SK-N-SH (cell line): ENCODE measurements around the gene TSPAN32. TPM values are rescaled to one million over a fixed set of nuclear protein-coding genes. Genes with fewer than 3 reads are reported as not detected.

Source experiments
- CTCF ChIA-PET: fragments of 300-600, 350-600 bp; formaldehyde crosslinking; extraction: SDS; loops from one replicate; lab custom pipeline; 2021; lab: Yijun Ruan, JAX
- POLR2A ChIA-PET: fragments of 350-600 bp; sonication (Branson Sonifier 250); formaldehyde crosslinking; extraction: SDS; loops from one replicate; lab custom pipeline; 2020; ENCODE audit warnings: antibody characterized with exemption, inconsistent platforms; lab: Yijun Ruan, JAX
- DNase-seq: peaks from one replicate; pipeline ENCODE4 v3.0.0; 2012
- H2AFZ ChIP-seq: fragments of 200-600 bp; sonication (generic); 2 replicates; pipeline ENCODE4 v1.8.1; 2016; ENCODE audit warnings: antibody characterized with exemption, mild to moderate bottlenecking, low read depth
- H3F3A ChIP-seq: fragments of 200-600 bp; sonication (generic); replicated peaks from 2 replicates; pipeline ENCODE3; 2016; ENCODE audit warnings: antibody characterized with exemption, mild to moderate bottlenecking; ENCODE audit not compliant: insufficient read depth
- H3K27ac ChIP-seq, 2 experiments: fragments of 200-500 bp in 1 of 2; fragments of 200-600 bp in 1 of 2; sonication (Bioruptor generic) in 1 of 2; sonication (generic), shearing (Covaris generic) in 1 of 2; 2 replicates each; pipeline versions ENCODE4 v1.5.1 to v1.6.1; 2014 to 2016; ENCODE audit warnings: low read depth in 2 of 2, inconsistent platforms in 1 of 2, low read length in 1 of 2, mild to moderate bottlenecking in 1 of 2, mixed read lengths in 1 of 2
- H3K27me3 ChIP-seq: fragments of 200-600 bp; sonication (generic), shearing (Covaris generic); 2 replicates; pipeline ENCODE4 v1.6.1; 2016; ENCODE audit warnings: mixed run types; ENCODE audit not compliant: insufficient read depth
- H3K36me3 ChIP-seq, 2 experiments: fragments of 200-500 bp in 1 of 2; fragments of 200-600 bp in 1 of 2; sonication (Bioruptor generic) in 1 of 2; sonication (generic) in 1 of 2; replicated peaks in 1 of 2; 2 replicates each; pipeline versions ENCODE3 to v1.5.1; 2014 to 2016; ENCODE audit warnings: low read length in 1 of 2, mild to moderate bottlenecking in 1 of 2; ENCODE audit not compliant: insufficient read depth in 2 of 2, control insufficient read depth in 1 of 2
- H3K4me1 ChIP-seq, 2 experiments: fragments of 200-500 bp in 1 of 2; fragments of 200-600 bp in 1 of 2; sonication (Bioruptor generic) in 1 of 2; sonication (generic), shearing (Covaris generic) in 1 of 2; 2 replicates each; pipeline versions ENCODE4 v1.5.1 to v1.6.1; 2014 to 2016; ENCODE audit warnings: low read depth in 1 of 2, low read length in 1 of 2, mixed run types in 1 of 2; ENCODE audit not compliant: insufficient read depth in 2 of 2, control insufficient read depth in 1 of 2
- H3K4me2 ChIP-seq: fragments of 200-600 bp; sonication (generic), shearing (Covaris generic); 2 replicates; pipeline ENCODE4 v1.6.1; 2017; ENCODE audit warnings: mixed run types
- H3K4me3 ChIP-seq, 2 experiments: fragments of 200-500 bp in 1 of 2; fragments of 200-600 bp in 1 of 2; sonication (Bioruptor generic) in 1 of 2; sonication (generic), shearing (Covaris generic) in 1 of 2; 2 replicates each; pipeline versions ENCODE4 v1.5.1 to v1.8.1; 2014 to 2016; ENCODE audit warnings: low read depth in 2 of 2, inconsistent platforms in 1 of 2, low read length in 1 of 2, mild to moderate bottlenecking in 1 of 2, mixed read lengths in 1 of 2, moderate library complexity in 1 of 2
- H3K79me2 ChIP-seq: fragments of 200-600 bp; sonication (generic); 2 replicates; pipeline ENCODE4 v1.8.1; 2017; ENCODE audit warnings: mild to moderate bottlenecking; ENCODE audit not compliant: insufficient read depth
- H3K9ac ChIP-seq: fragments of 200-600 bp; sonication (generic); 2 replicates; pipeline ENCODE4 v1.6.1; 2017; ENCODE audit warnings: mixed run types
- H3K9me2 ChIP-seq: fragments of 200-600 bp; sonication (generic); 2 replicates; pipeline ENCODE4 v1.6.1; 2017; ENCODE audit warnings: mixed run types
- H3K9me3 ChIP-seq: fragments of 200-600 bp; sonication (generic); 2 replicates; pipeline ENCODE4 v1.6.1; 2017; ENCODE audit warnings: mixed run types, mild to moderate bottlenecking, moderate library complexity
- H4K20me1 ChIP-seq: fragments of 200-600 bp; sonication (generic); 2 replicates; pipeline ENCODE4 v1.6.1; 2017; ENCODE audit warnings: mild to moderate bottlenecking, mixed run types; ENCODE audit not compliant: insufficient read depth
- ELF1 ChIP-seq: IDR thresholded peaks from 2 replicates; pipeline ENCODE4 v1.4.0; 2012
- FOXJ3 ChIP-seq: sonication (generic); formaldehyde crosslinking; IDR thresholded peaks from 2 replicates; pipeline ENCODE4 v1.5.1; 2020; ENCODE audit warnings: mild to moderate bottlenecking, missing genetic modification reagents
- GATA2 ChIP-seq: sonication (generic); formaldehyde crosslinking; IDR thresholded peaks from 2 replicates; pipeline ENCODE4 v1.5.0; 2020; ENCODE audit warnings: mild to moderate bottlenecking, missing genetic modification reagents
- JUND ChIP-seq: IDR thresholded peaks from 2 replicates; pipeline ENCODE4 v1.4.0; 2012
- MEF2A ChIP-seq: IDR thresholded peaks from 2 replicates; pipeline ENCODE4 v1.4.0; 2012; ENCODE audit warnings: low read depth, borderline replicate concordance
- NRF1 ChIP-seq: IDR thresholded peaks from 2 replicates; pipeline ENCODE4 v1.6.1; 2012; ENCODE audit warnings: low read depth, mild to moderate bottlenecking, low read length
- POLR2AphosphoS5 ChIP-seq: IDR thresholded peaks from 2 replicates; pipeline ENCODE4 v1.6.1; 2012; ENCODE audit warnings: low read depth, low read length
- RAD21 ChIP-seq: IDR thresholded peaks from 2 replicates; pipeline ENCODE4 v1.6.1; 2012; ENCODE audit warnings: mild to moderate bottlenecking, low read length
- RFX5 ChIP-seq: IDR thresholded peaks from 2 replicates; pipeline ENCODE4 v1.6.1; 2012; ENCODE audit warnings: mild to moderate bottlenecking, improper control_type of control experiment, low read length
- SIN3A ChIP-seq: IDR thresholded peaks from 2 replicates; pipeline ENCODE4 v1.6.1; 2012; ENCODE audit warnings: low read depth, mild to moderate bottlenecking, low read length, moderate library complexity, borderline replicate concordance
- YY1 ChIP-seq: IDR thresholded peaks from 2 replicates; pipeline ENCODE4 v1.4.0; 2012; ENCODE audit warnings: low read depth, mild to moderate bottlenecking
- WGBS: methylation state at CpG from one replicate; pipeline ENCODE4 v1.1.6; 2017; ENCODE audit warnings: low lambda C conversion rate; 5-methylcytosine and 5-hydroxymethylcytosine counted together
- polyA plus RNA-seq, 3 experiments: library from polyadenylated mRNA; depleted of rRNA; stranded (reverse); fragments of >200 nt; gene quantifications; 2 replicates each; pipeline ENCODE4 v1.2.3, GENCODE V29; 2012
- TF ChIP-seq, protein P1 (sequence below): IDR thresholded peaks from 2 replicates; pipeline ENCODE4 v1.4.0; 2012; ENCODE audit warnings: low read depth, borderline replicate concordance
- TF ChIP-seq, protein P2 (sequence below): IDR thresholded peaks from 2 replicates; pipeline ENCODE4 v1.4.0; 2012; ENCODE audit warnings: low read depth, borderline replicate concordance
- TF ChIP-seq, protein P3 (sequence below): IDR thresholded peaks from 2 replicates; pipeline ENCODE4 v1.4.0; 2012; ENCODE audit warnings: low read depth
- TF ChIP-seq, protein P4 (sequence below): IDR thresholded peaks from 2 replicates; pipeline ENCODE4; 2012

TSPAN32 gene
- polyA plus RNA-seq, 1 of the 3 experiments (the other 2 are of a cell fraction): 0.12 TPM

DNA sequence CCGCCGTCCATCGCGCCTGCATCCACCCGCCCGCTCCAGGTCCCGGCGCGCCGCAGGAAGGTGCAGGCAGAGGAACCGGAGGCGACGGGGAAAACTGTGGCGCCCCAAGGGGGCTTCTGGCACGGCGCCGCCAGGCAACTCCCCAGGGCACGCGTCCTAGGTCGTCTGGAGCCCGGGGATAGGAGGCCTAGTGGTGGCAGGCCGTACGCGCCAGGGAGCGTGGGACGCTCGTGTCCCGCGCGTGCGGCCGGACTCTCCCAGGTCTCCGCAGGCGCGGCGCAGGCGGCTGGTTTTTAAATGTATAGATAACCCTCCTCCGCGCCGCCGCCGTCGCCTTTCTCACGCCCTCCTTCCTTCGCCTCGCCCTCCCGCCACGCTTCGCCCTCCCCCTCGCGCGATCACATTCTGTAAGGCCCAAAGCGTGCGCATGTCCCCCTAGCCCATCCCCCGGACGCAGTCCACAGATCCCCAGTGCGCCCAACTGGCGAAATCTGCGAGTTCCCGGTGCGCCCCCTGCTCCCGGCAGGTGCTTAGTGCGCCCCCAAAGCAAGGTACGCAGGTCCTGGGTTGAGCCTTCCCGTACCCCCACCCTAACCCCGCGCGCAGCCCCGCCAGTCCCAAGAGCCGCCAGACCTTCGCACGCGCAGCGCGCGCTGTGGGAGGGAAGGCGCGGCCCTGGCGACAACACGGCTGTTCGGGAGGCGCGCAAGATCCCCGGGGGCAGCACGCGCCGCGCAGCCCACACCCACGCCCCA lies 31.3 kb upstream of the TSPAN32 start, which contains the start of gene ASCL2:
TSS of gene ASCL2 (minus strand) at position 267 of the 755 bp plus-strand sequence. CDS start at position 11, 256 bp downstream.
- Histone ChIP-seq H3K9me3 (no peaks in the 10 kb centered on the region), H3F3A (no peaks in the 10 kb centered on the region), H3K27me3 (peaks cover 29% of the 10 kb centered on the region), H3K9ac (no peak within 1 kb of the TSS), H3K4me3 (no peak within 1 kb of the TSS), H4K20me1 (no peaks in the 10 kb centered on the region), H3K4me1 (no peaks in the 10 kb centered on the region), H3K4me2 (no peak within 1 kb of the TSS), H2AFZ (no peak within 1 kb of the TSS), H3K9me2 (no peaks in the 10 kb centered on the region), H3K27ac (no peak within 1 kb of the TSS), H3K79me2 (no peaks in the 10 kb centered on the region), H3K36me3 (no peaks in the 10 kb centered on the region)
- no peak for TF ChIP-seq RFX5
- no peak for TF ChIP-seq POLR2AphosphoS5
- TF ChIP-seq NRF1: no peak
- TF ChIP-seq, protein P1, sequence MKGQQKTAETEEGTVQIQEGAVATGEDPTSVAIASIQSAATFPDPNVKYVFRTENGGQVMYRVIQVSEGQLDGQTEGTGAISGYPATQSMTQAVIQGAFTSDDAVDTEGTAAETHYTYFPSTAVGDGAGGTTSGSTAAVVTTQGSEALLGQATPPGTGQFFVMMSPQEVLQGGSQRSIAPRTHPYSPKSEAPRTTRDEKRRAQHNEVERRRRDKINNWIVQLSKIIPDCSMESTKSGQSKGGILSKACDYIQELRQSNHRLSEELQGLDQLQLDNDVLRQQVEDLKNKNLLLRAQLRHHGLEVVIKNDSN: no peak
- no peak for TF ChIP-seq SIN3A
- TF ChIP-seq, protein P2, sequence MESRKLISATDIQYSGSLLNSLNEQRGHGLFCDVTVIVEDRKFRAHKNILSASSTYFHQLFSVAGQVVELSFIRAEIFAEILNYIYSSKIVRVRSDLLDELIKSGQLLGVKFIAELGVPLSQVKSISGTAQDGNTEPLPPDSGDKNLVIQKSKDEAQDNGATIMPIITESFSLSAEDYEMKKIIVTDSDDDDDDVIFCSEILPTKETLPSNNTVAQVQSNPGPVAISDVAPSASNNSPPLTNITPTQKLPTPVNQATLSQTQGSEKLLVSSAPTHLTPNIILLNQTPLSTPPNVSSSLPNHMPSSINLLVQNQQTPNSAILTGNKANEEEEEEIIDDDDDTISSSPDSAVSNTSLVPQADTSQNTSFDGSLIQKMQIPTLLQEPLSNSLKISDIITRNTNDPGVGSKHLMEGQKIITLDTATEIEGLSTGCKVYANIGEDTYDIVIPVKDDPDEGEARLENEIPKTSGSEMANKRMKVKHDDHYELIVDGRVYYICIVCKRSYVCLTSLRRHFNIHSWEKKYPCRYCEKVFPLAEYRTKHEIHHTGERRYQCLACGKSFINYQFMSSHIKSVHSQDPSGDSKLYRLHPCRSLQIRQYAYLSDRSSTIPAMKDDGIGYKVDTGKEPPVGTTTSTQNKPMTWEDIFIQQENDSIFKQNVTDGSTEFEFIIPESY: no peak
- TF ChIP-seq JUND: no peak
- TF ChIP-seq, protein P3, sequence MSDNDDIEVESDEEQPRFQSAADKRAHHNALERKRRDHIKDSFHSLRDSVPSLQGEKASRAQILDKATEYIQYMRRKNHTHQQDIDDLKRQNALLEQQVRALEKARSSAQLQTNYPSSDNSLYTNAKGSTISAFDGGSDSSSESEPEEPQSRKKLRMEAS: no peak
- no peak for TF ChIP-seq FOXJ3 (CRISPR knock-in tag)
- no peak for TF ChIP-seq MEF2A
- TF ChIP-seq ELF1: no peak
- TF ChIP-seq, protein P4, sequence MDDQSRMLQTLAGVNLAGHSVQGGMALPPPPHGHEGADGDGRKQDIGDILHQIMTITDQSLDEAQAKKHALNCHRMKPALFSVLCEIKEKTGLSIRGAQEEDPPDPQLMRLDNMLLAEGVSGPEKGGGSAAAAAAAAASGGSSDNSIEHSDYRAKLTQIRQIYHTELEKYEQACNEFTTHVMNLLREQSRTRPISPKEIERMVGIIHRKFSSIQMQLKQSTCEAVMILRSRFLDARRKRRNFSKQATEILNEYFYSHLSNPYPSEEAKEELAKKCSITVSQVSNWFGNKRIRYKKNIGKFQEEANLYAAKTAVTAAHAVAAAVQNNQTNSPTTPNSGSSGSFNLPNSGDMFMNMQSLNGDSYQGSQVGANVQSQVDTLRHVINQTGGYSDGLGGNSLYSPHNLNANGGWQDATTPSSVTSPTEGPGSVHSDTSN: no peak
- no peak for TF ChIP-seq YY1
- TF ChIP-seq RAD21: no peak
- no peak for TF ChIP-seq GATA2 (CRISPR knock-in tag)
- DNase-seq: peak; percentile 43
- 10% methylated on average over 17 of the region's 89 CpGs for WGBS
- POLR2A ChIA-PET: no interaction called here
- CTCF ChIA-PET: interaction anchor here (0.6 to 2.2 kb wide), 4 partner anchors 47 to 234 kb away, joined by 3 to 8 read pairs (median 4); no protein-coding TSS in a partner anchor
